Osteocyte (in vitro differentiated cells): ENCODE results near the gene C3orf85. TPM values are rescaled to one million over a fixed set of nuclear protein-coding genes. Genes with fewer than 3 reads are reported as not detected.

ENCODE experiments used
- DNase-seq: peaks from one replicate; pipeline ENCODE4 v3.0.0; 2021; ENCODE audit warnings: mixed read lengths; ENCODE audit not compliant: unreplicated experiment; ENCODE audit errors: extremely low spot score
- H3K27ac Mint-ChIP-seq: one replicate; pipeline ENCODE4 v1.8.0; 2021; ENCODE audit warnings: mild to moderate bottlenecking, mixed read lengths; ENCODE audit not compliant: unreplicated experiment
- H3K27me3 Mint-ChIP-seq: one replicate; pipeline ENCODE4 v1.8.0; 2021; ENCODE audit warnings: mixed read lengths; ENCODE audit not compliant: unreplicated experiment
- H3K36me3 Mint-ChIP-seq: one replicate; pipeline ENCODE4 v1.8.0; 2021; ENCODE audit warnings: mixed read lengths; ENCODE audit not compliant: unreplicated experiment
- H3K4me1 Mint-ChIP-seq: one replicate; pipeline ENCODE4 v1.8.0; 2021; ENCODE audit warnings: mixed read lengths; ENCODE audit not compliant: unreplicated experiment
- H3K4me3 Mint-ChIP-seq: one replicate; pipeline ENCODE4 v1.8.0; 2021; ENCODE audit warnings: mild to moderate bottlenecking, moderate library complexity, mixed read lengths; ENCODE audit not compliant: unreplicated experiment
- H3K9me3 Mint-ChIP-seq: one replicate; pipeline ENCODE4 v1.8.0; 2021; ENCODE audit warnings: mixed read lengths; ENCODE audit not compliant: unreplicated experiment
- CTCF ChIP-seq: fragments of 200-600 bp; sonication (generic); IDR thresholded peaks from 2 replicates; pipeline ENCODE4 v1.5.0; 2021; ENCODE audit warnings: antibody characterized with exemption, mild to moderate bottlenecking, moderate library complexity
- total RNA-seq: library from RNA; stranded (reverse); gene quantifications from 2 replicates; pipeline ENCODE4 v1.2.1, GENCODE V29; 2021

Gene C3orf85
- total RNA-seq, 1 donor from 2014 or later, result not detected

GRCh38 chr3:109143646-109144045, 7.1 kb downstream of the C3orf85 start:
- Mint-ChIP-seq H3K36me3 (no peaks in the 10 kb centered on the region), H3K9me3 (no peaks in the 10 kb centered on the region), H3K4me3 (no peak overlapping the region)

GRCh38 chr3:109149078-109149477, 12.6 kb downstream of the C3orf85 start:
- no peak for DNase-seq
- Mint-ChIP-seq H3K9me3 (no peaks in the 10 kb centered on the region), H3K27me3 (peaks cover 7% of the 10 kb centered on the region), H3K36me3 (no peaks in the 10 kb centered on the region), H3K4me1 (no peaks in the 10 kb centered on the region), H3K27ac (no peak overlapping the region), H3K4me3 (no peak overlapping the region)
- TF ChIP-seq CTCF, result no peak

More at GRCh38 chr3:109143646-109144045, 7.1 kb downstream of the C3orf85 start:
- peaks cover 16% of the 10 kb centered on the region for H3K27me3 Mint-ChIP-seq
- TF ChIP-seq CTCF, result no peak
- H3K27ac Mint-ChIP-seq, result no peak overlapping the region
- no peak for DNase-seq
- no peaks in the 10 kb centered on the region for H3K4me1 Mint-ChIP-seq

GRCh38 chr3:109152320-109152719, 15.8 kb downstream of the C3orf85 start:
- no peak for DNase-seq
- no peak for TF ChIP-seq CTCF
- Mint-ChIP-seq H3K9me3 (no peaks in the 10 kb centered on the region), H3K4me1 (no peaks in the 10 kb centered on the region), H3K4me3 (no peak overlapping the region), H3K27ac (no peak overlapping the region), H3K27me3 (no peaks in the 10 kb centered on the region), H3K36me3 (no peaks in the 10 kb centered on the region)

- Mint-ChIP-seq H3K4me3 (no peak overlapping the region), H3K4me1 (no peaks in the 10 kb centered on the region), H3K27ac (no peak overlapping the region), H3K9me3 (no peaks in the 10 kb centered on the region), H3K36me3 (no peaks in the 10 kb centered on the region), H3K27me3 (no peaks in the 10 kb centered on the region)
- TF ChIP-seq CTCF, result no peak
- DNase-seq, result no peak
Observed at GRCh38 chr3:109154979-109155378, 18.5 kb downstream of the C3orf85 start.

- Mint-ChIP-seq H3K4me3 (no peak overlapping the region), H3K27ac (no peak overlapping the region), H3K36me3 (no peaks in the 10 kb centered on the region), H3K9me3 (no peaks in the 10 kb centered on the region), H3K4me1 (no peaks in the 10 kb centered on the region), H3K27me3 (no peaks in the 10 kb centered on the region)
- no peak for DNase-seq
- no peak for TF ChIP-seq CTCF
Observed at GRCh38 chr3:109155828-109156227, 19.3 kb downstream of the C3orf85 start.
